ENCODE data around the gene NRP2.

DNA sequence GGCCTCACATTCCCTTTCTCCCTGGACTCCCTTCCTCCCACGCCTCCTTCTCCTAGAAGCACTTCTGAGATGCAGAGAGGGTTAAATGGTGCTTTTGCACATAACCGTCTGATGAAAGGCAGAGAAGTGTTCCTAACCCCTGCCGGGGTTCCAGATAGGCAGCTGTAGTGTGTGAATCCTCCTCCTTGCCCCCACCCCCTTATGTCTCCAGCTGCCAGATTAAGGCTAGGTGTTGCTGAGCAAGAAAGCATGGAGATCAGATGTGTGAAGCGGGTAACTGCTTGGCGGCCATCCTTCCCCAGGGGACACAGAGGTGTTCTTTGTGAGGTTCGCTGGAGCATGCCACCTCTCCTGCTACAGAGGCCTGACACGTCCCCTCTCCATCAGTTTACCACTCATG is 88.3 kb downstream of the NRP2 start:
- no peak for TF ChIP-seq CTCF (IDR thresholded peaks at IDR 0.05)
- TF ChIP-seq EZH2 (IDR thresholded peaks at IDR 0.05; ENCODE audit: borderline replicate concordance, insufficient read depth, low read depth, low read length, poor library complexity, severe bottlenecking): no peak

Data from B cell (primary cell).